Prostate gland (tissue), 2 donors: ENCODE results near the gene LARGE1. TPM values are rescaled to one million over a fixed set of nuclear protein-coding genes. Genes with fewer than 3 reads are reported as not detected.

Experiments
- DNase-seq: peaks from one replicate; pipeline ENCODE4 v3.0.0-alpha.2; 2019; ENCODE audit warnings: low spot score
- H3K27ac ChIP-seq, 2 donors: fragments of 200-600 bp; sonication (generic); 2 replicates each; pipeline ENCODE4 v1.5.1; 2017 to 2019
- H3K27me3 ChIP-seq: fragments of 200-600 bp; sonication (generic); replicated peaks from 2 replicates; pipeline ENCODE4 v1.5.1; 2019; ENCODE audit not compliant: insufficient read depth
- H3K36me3 ChIP-seq, 2 donors: fragments of 200-600 bp; sonication (generic); 1 replicate in 1 of 2; 2 replicates in 1 of 2; pipeline versions ENCODE4 v1.5.1 to v1.8.1; 2017 to 2019
- H3K4me1 ChIP-seq: fragments of 200-600 bp; sonication (generic); replicated peaks from 2 replicates; pipeline ENCODE4 v1.5.1; 2019
- H3K4me3 ChIP-seq, 2 donors: fragments of 200-600 bp; sonication (generic); 2 replicates each; pipeline ENCODE4 v1.5.1; 2017 to 2019
- H3K9me3 ChIP-seq: fragments of 200-600 bp; sonication (generic); 2 replicates; pipeline ENCODE4 v1.5.1; 2017
- CTCF ChIP-seq, 4 experiments: fragments of 200-600 bp in 2 of 4; fragments of 450-650 bp in 2 of 4; sonication (generic) in 2 of 4; IDR thresholded peaks; 1 replicate in 3 of 4; 2 replicates in 1 of 4; pipeline ENCODE4 v1.5.1; 2016 to 2019; ENCODE audit warnings: antibody characterized with exemption in 4 of 4, mild to moderate bottlenecking in 2 of 4, moderate library complexity in 2 of 4
- POLR2A ChIP-seq: fragments of 450-650 bp; IDR thresholded peaks from one replicate; pipeline ENCODE4 v1.6.1; 2016; ENCODE audit warnings: antibody characterized with exemption, mild to moderate bottlenecking
- POLR2AphosphoS5 ChIP-seq: sonication (generic); formaldehyde crosslinking; IDR thresholded peaks from one replicate; pipeline ENCODE4 v1.6.1; 2017; ENCODE audit warnings: antibody characterized with exemption
- WGBS: methylation state at CpG from one replicate; pipeline ENCODE4 v1.1.5; 2018; 5-methylcytosine and 5-hydroxymethylcytosine counted together
- intact Hi-C: fragments of 100-400 bp; cut with DNase I; formaldehyde crosslinking; loops from one replicate; pipeline ENCODE4 v1.14.2; 2022
- total RNA-seq, 2 donors: library from RNA; depleted of rRNA; stranded (reverse); fragments of >200 nt; gene quantifications; one replicate each; pipeline ENCODE4 v1.1.0, GENCODE V29; 2016

The LARGE1 gene
- total RNA-seq, 2 donors from 2014 or later: 18.6 to 37.4 TPM

GRCh38 chr22:33578752-33579151 lies 341.5 kb downstream of the LARGE1 start:
- intact Hi-C loops: loop anchor here (2.0 to 5.0 kb wide), 2 partner anchors 56 to 276 kb away; no protein-coding TSS in a partner anchor

DNA sequence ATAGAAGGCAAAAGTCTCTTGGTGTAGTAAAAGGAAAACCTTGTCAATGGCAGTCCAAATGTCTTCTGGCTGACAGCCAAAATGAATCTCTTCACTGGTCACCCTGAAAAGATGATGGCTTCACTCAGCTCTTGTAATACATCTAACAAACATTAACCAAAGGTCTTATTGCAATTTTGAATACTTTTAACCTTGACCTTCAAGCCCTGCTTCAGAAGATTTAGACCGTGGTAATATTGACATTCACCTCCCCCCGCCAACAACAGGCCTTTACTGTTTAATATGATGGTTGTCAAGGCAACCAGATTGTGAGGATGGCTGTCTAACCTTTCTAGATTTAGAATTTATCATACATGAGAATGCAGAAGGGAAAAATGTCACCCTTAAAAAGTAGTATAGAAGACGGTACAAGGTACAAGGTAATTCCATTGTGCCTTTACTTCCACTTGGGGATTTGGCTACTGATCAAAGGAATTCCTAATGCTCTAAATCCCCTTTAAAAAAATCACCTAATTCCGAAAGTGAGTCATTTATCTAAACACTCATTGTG lies 342.3 kb downstream of the LARGE1 start:
- Histone ChIP-seq H3K27ac (no peak overlapping the region), H3K27me3 (no peaks in the 10 kb centered on the region), H3K4me1 (no peaks in the 10 kb centered on the region), H3K36me3 (no peaks in the 10 kb centered on the region), H3K9me3 (no peaks in the 10 kb centered on the region), H3K4me3 (no peak overlapping the region)
- no peak for TF ChIP-seq POLR2AphosphoS5
- TF ChIP-seq CTCF (IDR thresholded peaks at IDR 0.05): no peak
- no peak for TF ChIP-seq POLR2A
- no peak for DNase-seq
- intact Hi-C loops: loop anchor here (2.0 to 5.0 kb wide), 2 partner anchors 56 to 275 kb away; no protein-coding TSS in a partner anchor
- WGBS: 42% methylated on average over 4 of the region's 4 CpGs

More at GRCh38 chr22:33578752-33579151, 341.5 kb downstream of the LARGE1 start:
- WGBS: 85% methylated on average over 1 of the region's 1 CpG
- no peaks in the 10 kb centered on the region for H3K9me3 ChIP-seq
- no peaks in the 10 kb centered on the region for H3K27me3 ChIP-seq
- no peak for TF ChIP-seq POLR2A
- no peak for TF ChIP-seq CTCF (IDR thresholded peaks at IDR 0.05)
- no peak for TF ChIP-seq POLR2AphosphoS5
- no peak overlapping the region for H3K4me3 ChIP-seq
- H3K36me3 ChIP-seq: no peaks in the 10 kb centered on the region
- no peak overlapping the region for H3K27ac ChIP-seq
- no peak for DNase-seq
- H3K4me1 ChIP-seq: no peaks in the 10 kb centered on the region

GRCh38 chr22:33576205-33576604 lies 344.1 kb downstream of the LARGE1 start:
- TF ChIP-seq POLR2A: no peak
- no peak for TF ChIP-seq POLR2AphosphoS5
- no peak for TF ChIP-seq CTCF (IDR thresholded peaks at IDR 0.05)
- intact Hi-C loops: loop anchor here (5.0 kb wide), 1 partner anchor 54 kb away; no protein-coding TSS in a partner anchor

DNA sequence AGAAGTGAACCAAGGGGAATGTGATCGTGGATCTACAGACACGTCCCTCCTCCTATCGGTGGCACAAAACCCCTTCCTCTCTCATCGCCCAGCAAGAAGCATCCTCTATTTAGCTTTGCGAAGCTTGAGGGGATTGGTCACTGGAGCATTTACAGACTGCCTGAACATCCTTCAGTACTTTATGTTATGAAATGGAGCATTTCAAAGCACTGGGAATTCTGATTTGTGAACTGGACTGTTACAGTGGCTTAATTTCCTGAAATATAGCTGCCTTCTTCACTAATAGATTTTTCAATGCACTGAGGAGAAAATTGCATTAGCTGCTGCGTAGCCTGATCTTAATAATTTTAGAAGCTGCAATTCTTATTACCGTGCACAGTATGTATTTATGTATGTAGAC lies 344.5 kb downstream of the LARGE1 start:
- Histone ChIP-seq H3K4me1 (no peaks in the 10 kb centered on the region), H3K27ac (no peak overlapping the region), H3K4me3 (no peak overlapping the region), H3K9me3 (no peaks in the 10 kb centered on the region), H3K36me3 (no peaks in the 10 kb centered on the region), H3K27me3 (no peaks in the 10 kb centered on the region)
- WGBS: 99% methylated on average over 7 of the region's 7 CpGs
- no peak for TF ChIP-seq POLR2AphosphoS5
- no peak for TF ChIP-seq POLR2A
- no peak for TF ChIP-seq CTCF (IDR thresholded peaks at IDR 0.05)
- DNase-seq: no peak
- intact Hi-C loops: loop anchor here (5.0 kb wide), 1 partner anchor 53 kb away; no protein-coding TSS in a partner anchor

More at GRCh38 chr22:33576205-33576604, 344.1 kb downstream of the LARGE1 start:
- Histone ChIP-seq H3K27me3 (no peaks in the 10 kb centered on the region), H3K4me1 (no peaks in the 10 kb centered on the region), H3K4me3 (no peak overlapping the region), H3K27ac (no peak overlapping the region), H3K36me3 (no peaks in the 10 kb centered on the region), H3K9me3 (no peaks in the 10 kb centered on the region)
- DNase-seq: no peak
- WGBS: 88% methylated on average over 3 of the region's 3 CpGs

GRCh38 chr22:33575041-33575440 lies 345.2 kb downstream of the LARGE1 start:
- Histone ChIP-seq H3K27me3 (no peaks in the 10 kb centered on the region), H3K4me1 (no peaks in the 10 kb centered on the region), H3K4me3 (no peak overlapping the region), H3K36me3 (no peaks in the 10 kb centered on the region), H3K27ac (no peak overlapping the region), H3K9me3 (no peaks in the 10 kb centered on the region)
- DNase-seq: no peak
- TF ChIP-seq POLR2A (no peak), POLR2AphosphoS5 (no peak)
- WGBS: 80% methylated on average over 2 of the region's 2 CpGs
- intact Hi-C loops: loop anchor here (5.0 kb wide), 1 partner anchor 53 kb away; no protein-coding TSS in a partner anchor
